Astrocyte of the hippocampus (primary cell): ENCODE measurements around the gene BICRA.
"Not testable (repeated sequence)": the region's sequence is repeated elsewhere in the genome, so short reads cannot be mapped to it uniquely, and the experiment has no call there.

Source experiments
- DNase-seq: peaks from one replicate; pipeline ENCODE4 v3.0.0; 2011; ENCODE audit warnings: low read depth, low spot score

The BICRA gene

GRCh38 chr19:47631681-47632446 lies 22.9 kb downstream of the BICRA start:
- peak; percentile 44 for DNase-seq

- DNase-seq, result no peak
Observed at GRCh38 chr19:47633517-47633916, 24.6 kb downstream of the BICRA start.

- DNase-seq, result no peak
Observed at GRCh38 chr19:47633996-47634395, 25.1 kb downstream of the BICRA start.

- not testable (repeated sequence) for DNase-seq
Observed at GRCh38 chr19:47635152-47635754, 26.3 kb downstream of the BICRA start.

GRCh38 chr19:47637550-47637949 lies 28.6 kb downstream of the BICRA start:
- DNase-seq, result no peak

GRCh38 chr19:47641891-47642485 lies 33.1 kb downstream of the BICRA start:
- no peak for DNase-seq

- no peak for DNase-seq
Observed at GRCh38 chr19:47643281-47643680, 34.3 kb downstream of the BICRA start.

- no peak for DNase-seq
Observed at GRCh38 chr19:47644199-47644598, 35.3 kb downstream of the BICRA start.

GRCh38 chr19:47644743-47645482 lies 36.0 kb downstream of the BICRA start:
- DNase-seq, result peak; percentile 79

GRCh38 chr19:47646924-47647323 lies 38.0 kb downstream of the BICRA start:
- DNase-seq, result no peak

- no peak for DNase-seq
Observed at GRCh38 chr19:47649588-47649987, 40.7 kb downstream of the BICRA start.

- no peak for DNase-seq
Observed at GRCh38 chr19:47650700-47651099, 41.8 kb downstream of the BICRA start.

GRCh38 chr19:47651132-47651531 lies 42.2 kb downstream of the BICRA start:
- no peak for DNase-seq

GRCh38 chr19:47651691-47652090 lies 42.8 kb downstream of the BICRA start:
- DNase-seq, result no peak

- DNase-seq, result no peak
Observed at GRCh38 chr19:47652285-47652684, 43.4 kb downstream of the BICRA start.

GRCh38 chr19:47653856-47654255 lies 44.9 kb downstream of the BICRA start:
- no peak for DNase-seq

- DNase-seq, result no peak
Observed at GRCh38 chr19:47657719-47658118, 48.8 kb downstream of the BICRA start.

- DNase-seq, result peak; percentile 91
Observed at GRCh38 chr19:47658431-47659348, 49.8 kb downstream of the BICRA start.

GRCh38 chr19:47660435-47660832 lies 51.5 kb downstream of the BICRA start:
- DNase-seq, result peak; percentile 31

GRCh38 chr19:47661161-47661560 lies 52.2 kb downstream of the BICRA start:
- DNase-seq, result no peak

- no peak for DNase-seq
Observed at GRCh38 chr19:47661611-47662010, 52.7 kb downstream of the BICRA start.
